HG03460 (cell line): ENCODE measurements around the gene NEXN.
"Not testable (repeated sequence)": the region's sequence is repeated elsewhere in the genome, so short reads cannot be mapped to it uniquely, and the experiment has no call there.

Experiments used
- ATAC-seq: cut with Tn5 transposase; IDR thresholded peaks from one replicate; pipeline ENCODE4 v1.9.1; 2021; ENCODE audit not compliant: unreplicated experiment

The NEXN gene

GRCh38 chr1:77905603-77906002 is 17.2 kb downstream of the NEXN start:
- ATAC-seq: no peak

GRCh38 chr1:77906019-77906545 is 17.7 kb downstream of the NEXN start:
- ATAC-seq: no peak

DNA sequence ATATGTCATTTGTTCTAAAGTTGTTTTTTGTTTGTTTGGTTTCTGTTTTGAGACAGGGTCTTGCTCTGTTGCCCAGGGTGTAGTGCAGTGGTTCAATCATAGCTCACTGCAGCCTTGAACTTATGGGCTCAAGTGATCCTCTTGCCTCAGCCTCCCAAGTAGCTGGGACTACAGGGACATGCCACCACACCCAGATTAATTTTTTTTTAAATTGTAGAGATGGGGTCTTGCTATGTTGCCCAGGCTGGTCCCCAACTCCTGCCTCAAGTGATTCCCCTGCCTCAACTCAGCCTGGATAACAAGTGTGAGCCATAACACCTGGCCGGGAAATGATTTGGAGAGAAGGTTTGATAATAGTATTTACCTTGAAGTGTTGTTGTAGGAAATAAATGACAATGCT is 18.2 kb downstream of the NEXN start:
- ATAC-seq: no peak

DNA sequence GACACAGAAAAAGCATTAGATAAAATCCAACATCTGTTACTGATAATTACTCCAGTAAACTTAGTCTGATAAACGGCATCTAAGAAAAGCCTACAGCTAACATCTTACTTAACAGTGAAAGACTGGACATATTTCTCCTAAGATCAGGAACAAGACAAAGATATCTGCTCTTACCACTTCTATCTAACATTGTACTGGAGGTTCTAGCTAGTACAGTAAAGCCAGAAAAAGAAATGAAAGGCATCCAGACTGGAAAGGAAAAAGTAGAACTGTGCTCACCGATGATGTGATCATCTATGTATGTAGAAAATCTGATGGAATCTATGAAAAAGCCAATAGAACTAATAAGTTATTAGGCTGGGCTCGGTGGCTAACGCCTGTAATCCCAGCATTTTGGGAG is 21.7 kb downstream of the NEXN start:
- no peak for ATAC-seq

- ATAC-seq: not testable (repeated sequence)
These were observed 30.5 kb downstream of the NEXN start for GRCh38 chr1:77918918-77919317.

- no peak for ATAC-seq
These were observed 37.1 kb downstream of the NEXN start for GRCh38 chr1:77925518-77925917.

DNA sequence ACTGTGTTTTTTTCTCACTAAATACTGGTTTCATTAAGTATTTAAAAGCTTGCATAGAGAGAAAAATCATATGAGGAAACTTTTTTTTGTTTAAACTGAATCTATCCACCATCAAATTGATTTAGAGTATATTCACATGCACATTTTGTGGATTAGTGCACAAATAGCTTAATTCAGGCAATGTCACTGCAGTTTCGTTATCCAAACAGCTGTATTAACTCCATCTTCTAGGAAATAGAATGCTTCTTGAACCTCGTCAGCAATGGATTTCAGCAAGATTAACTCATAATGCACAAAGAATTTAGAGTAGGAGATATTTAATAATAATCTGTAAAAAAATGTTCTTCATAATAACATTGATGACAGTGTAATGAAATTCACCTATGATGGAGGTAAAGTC is 37.5 kb downstream of the NEXN start:
- ATAC-seq: no peak

GRCh38 chr1:77926561-77927357 is 38.3 kb downstream of the NEXN start:
- ATAC-seq: peak; percentile 70

DNA sequence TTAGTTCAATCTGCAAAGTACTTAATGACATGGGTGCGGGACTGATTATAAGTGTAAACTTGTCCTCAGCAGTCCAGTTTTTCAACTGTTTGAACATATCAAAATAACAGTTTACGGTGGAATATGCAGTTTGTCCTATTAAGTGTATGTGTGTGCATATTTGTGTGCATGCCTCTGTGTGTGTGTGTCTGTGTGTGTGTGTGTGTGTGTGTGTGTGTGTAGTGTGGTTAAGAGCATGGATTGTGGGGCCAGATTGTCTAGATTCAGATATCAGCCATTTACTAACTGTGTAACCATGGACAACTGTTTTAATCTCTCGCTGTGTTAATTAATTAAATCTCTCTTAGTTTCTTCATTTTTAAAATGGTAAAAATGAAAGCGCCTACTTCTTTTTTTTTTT is 39.0 kb downstream of the NEXN start:
- no peak for ATAC-seq

DNA sequence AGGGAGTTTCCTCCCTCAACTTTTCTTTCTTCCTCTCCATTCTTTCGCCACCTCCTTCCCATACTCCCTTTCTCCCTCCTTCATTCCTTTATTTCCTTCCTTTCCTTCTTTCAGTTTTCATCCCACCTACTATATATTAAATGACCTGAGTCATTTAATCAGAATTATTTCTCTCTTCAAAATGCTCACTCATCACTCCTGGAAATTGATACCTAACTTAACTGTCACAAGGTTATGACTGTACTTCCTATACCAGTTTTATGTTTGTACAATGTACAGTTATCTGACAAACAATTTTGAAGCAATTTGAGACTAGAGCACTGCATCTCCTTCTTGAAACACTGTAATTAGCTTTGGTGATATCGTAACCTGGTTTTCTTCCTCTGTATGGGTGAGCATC is 41.4 kb downstream of the NEXN start:
- no peak for ATAC-seq

DNA sequence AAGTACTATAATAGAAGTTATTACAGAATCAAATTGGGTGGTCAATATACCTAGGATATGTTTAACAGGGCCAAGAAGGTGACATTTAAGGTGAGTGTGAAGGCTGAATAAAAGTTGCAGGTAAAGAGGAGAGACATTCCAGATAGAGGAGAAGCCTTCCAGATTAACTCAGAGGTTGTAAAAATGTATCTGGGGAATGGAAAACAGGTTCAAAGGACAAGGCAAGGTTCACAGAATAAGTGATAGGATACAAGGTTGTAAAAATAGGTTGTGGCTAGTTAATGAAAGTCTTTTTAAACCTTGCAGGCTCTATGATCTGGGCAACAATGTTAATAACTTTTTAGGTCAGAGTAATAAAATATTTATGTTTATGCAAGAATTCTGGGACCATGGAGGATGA is 50.2 kb downstream of the NEXN start:
- ATAC-seq: no peak

DNA sequence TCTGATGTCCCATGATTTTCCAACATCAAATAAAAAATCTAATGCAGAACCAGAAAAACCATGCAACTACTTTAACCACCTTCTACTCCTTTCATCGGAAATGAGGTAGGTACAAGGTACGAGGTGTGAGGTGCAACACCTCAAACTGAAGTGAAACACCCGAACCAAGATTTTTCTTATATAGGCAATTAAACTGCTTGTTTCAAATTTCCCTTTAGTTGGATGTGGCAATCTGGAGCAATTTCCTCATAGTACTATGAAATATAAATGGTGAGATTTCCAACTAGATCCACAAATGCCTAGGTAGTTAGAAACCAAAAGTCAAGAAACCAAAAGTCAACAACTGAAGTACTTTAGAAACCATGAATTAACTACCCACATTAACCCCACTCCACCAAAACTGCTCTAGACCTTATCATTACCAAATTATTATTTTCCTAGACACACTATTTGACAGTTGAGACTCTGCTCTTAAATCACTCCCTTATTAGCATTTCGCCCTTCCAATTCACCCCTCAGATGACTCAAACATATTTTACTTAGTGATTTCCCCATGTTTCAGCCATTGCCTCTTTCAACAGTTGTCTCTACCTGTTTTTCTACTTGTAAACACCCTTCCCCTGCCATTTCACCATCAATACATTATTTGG is 52.6 kb downstream of the NEXN start:
- ATAC-seq: no peak

DNA sequence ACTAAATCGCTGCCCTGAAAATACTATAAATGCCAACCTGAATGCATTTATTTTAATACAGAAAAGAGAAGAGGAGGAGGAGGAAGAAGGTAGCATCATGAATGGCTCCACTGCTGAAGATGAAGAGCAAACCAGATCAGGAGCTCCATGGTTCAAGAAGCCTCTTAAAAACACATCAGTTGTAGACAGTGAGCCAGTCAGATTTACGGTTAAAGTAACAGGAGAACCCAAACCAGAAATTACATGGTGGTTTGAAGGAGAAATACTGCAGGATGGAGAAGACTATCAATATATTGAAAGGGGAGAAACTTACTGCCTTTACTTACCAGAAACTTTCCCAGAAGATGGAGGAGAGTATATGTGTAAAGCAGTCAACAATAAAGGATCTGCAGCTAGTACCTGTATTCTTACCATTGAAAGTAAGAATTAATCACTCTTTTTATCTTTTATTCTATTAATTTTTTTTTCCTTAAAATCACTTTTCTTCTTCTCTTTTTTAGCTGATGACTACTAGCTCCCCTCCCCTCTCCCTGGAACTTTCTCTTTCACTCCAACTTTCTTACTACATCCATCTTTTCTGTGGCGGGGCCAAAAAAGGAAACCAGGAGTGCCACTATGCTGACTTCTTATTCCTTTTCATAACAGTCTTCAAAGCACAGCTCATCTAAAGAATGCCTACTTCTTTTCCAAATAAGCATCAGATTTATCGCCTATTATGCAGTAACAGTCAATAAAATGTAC is 54.1 kb downstream of the NEXN start:
- no peak for ATAC-seq

GRCh38 chr1:77945345-77945744 is 56.9 kb downstream of the NEXN start:
- ATAC-seq: no peak

- peak; percentile 45 for ATAC-seq
These were observed 60.5 kb downstream of the NEXN start for GRCh38 chr1:77948841-77949424.

DNA sequence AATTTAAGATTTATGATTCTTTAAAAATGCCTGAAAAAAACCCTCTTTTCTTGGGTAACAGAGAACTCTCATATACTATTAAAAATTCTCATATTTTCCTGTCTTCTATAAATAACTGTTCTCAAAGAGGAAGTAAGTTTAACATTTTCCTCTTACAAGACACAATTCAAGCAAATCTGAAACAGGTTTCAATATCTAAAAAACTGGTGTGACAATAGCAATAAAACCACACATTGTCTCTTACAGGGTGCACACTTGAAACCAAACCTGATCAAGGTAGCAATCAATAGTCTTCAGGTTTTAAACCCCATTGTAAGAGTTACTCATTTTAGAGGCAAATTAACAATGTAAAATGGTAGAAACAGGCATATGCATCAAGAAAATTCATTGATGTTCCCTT is 62.4 kb downstream of the NEXN start:
- peak; percentile 46 for ATAC-seq

DNA sequence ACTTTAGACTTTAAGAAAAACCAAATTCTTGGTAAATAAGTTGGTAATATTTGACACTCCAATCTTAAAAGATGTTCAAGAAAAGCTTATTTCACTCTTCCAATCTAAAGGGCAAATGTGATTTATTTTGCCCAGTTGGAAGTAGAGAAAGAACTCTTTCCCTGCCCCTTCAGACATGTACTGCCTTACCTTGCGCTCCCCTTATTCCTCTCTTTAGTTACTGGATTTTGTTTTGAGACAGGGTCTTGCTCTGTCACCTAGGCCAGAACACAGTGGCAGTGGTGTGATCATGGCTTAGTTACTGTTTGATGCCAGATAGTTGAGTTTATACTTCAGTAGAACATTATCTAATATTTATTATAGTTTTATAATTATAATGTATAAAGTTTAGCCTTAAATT is 62.9 kb downstream of the NEXN start:
- ATAC-seq: no peak

DNA sequence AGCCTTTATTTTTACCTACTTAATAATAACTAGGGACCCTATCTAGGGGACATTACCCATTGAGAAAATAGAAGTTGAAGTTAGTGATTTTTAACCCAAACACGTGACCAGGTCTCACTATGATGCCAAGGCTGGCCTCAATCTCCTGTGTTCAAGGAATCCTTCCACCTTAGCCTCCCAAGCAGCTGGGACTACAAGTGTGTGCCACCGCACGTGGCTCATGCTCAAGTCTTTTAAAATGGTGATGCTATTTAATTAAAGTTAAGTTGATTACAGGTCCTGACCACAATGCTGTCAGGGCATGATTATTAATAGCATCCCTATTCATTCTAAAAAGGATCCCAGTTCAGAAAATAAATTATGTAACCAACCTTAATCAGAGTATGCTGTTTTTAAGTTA is 65.5 kb downstream of the NEXN start:
- no peak for ATAC-seq

GRCh38 chr1:77954521-77954920 is 66.1 kb downstream of the NEXN start:
- ATAC-seq: no peak

DNA sequence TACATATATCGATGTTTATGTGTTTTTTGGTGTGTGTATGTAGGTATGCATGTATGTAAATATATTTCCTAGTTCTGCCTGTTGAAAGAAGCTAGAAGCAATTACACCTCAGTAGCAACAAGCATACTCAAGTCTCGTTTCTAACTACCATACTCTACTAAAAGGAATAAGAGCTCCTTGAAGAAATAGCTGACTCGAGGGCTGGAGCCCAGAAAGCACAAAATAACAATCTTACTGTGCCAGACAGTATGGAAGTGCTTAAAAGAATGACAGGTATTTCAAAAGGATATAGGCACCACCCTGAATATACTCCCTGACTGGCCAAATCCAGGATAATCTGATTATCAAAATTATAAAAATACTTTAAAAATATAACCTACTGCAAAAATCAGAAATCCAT is 67.3 kb downstream of the NEXN start:
- ATAC-seq: no peak

GRCh38 chr1:77956464-77956863 is 68.0 kb downstream of the NEXN start:
- ATAC-seq: no peak
